22Rv1 (cell line): ENCODE data around the gene ETV7.

ENCODE experiments used
- ZFX ChIP-seq: fragments of 450-650 bp; IDR thresholded peaks from 2 replicates; pipeline ENCODE4 v1.6.1; 2017; ENCODE audit warnings: antibody characterized with exemption, borderline replicate concordance
- TF ChIP-seq, protein P1 (sequence below): fragments of 450-650 bp; IDR thresholded peaks from 2 replicates; pipeline ENCODE4 v1.5.1; 2017; ENCODE audit warnings: mild to moderate bottlenecking

DNA sequence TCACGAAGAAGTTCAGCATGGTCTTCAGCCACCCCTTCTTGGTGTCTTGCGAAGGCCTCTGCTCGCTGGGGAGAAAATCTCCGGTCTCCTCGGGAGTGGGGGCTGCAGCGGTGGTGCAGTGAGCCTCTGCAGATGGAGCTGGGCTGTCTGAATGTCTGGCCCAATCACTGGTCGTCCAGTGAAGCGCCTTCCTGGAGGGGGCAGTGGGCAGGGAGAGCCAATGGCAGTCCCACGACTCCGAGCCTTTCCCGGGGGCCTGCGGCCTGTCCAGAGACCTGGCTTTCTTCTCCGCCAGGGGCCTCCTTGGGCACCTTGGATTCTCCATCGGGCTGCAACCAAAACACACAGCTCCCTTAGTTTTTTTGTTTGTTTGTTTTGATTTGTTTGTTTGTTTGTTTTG is 57.1 kb downstream of the ETV7 start:
- TF ChIP-seq, protein P1, sequence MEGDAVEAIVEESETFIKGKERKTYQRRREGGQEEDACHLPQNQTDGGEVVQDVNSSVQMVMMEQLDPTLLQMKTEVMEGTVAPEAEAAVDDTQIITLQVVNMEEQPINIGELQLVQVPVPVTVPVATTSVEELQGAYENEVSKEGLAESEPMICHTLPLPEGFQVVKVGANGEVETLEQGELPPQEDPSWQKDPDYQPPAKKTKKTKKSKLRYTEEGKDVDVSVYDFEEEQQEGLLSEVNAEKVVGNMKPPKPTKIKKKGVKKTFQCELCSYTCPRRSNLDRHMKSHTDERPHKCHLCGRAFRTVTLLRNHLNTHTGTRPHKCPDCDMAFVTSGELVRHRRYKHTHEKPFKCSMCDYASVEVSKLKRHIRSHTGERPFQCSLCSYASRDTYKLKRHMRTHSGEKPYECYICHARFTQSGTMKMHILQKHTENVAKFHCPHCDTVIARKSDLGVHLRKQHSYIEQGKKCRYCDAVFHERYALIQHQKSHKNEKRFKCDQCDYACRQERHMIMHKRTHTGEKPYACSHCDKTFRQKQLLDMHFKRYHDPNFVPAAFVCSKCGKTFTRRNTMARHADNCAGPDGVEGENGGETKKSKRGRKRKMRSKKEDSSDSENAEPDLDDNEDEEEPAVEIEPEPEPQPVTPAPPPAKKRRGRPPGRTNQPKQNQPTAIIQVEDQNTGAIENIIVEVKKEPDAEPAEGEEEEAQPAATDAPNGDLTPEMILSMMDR: no peak
- TF ChIP-seq ZFX: no peak
